ENCODE data around the gene SEC16A.

GRCh38 chr9:136437430-136437829, 45.4 kb downstream of the SEC16A start:
- TF ChIP-seq POLR2A (IDR thresholded peaks at IDR 0.05; ENCODE audit: low read depth, low read length) (no peak), POLR2AphosphoS5 (IDR thresholded peaks at IDR 0.05; ENCODE audit: low read depth, low read length) (no peak)
